Bronchial epithelial cell (primary cell): Measurements from ENCODE around the gene ALS2CL. TPM values are rescaled to one million over a fixed set of nuclear protein-coding genes. Genes with fewer than 3 reads are reported as not detected.
A peak's percentile ranks its signal among the peaks of the same experiment; 100 is the strongest.

Experiments
- DNase-seq: peaks from one replicate; pipeline ENCODE4 v3.0.0-alpha.2; 2010; ENCODE audit warnings: low read depth
- FAIRE-seq: peaks from 2 replicates; lab custom pipeline; 2011; peaks lifted over from hg19 to GRCh38; lab: Jason Lieb, UNC
- H3K27me3 ChIP-seq: 2 replicates; pipeline ENCODE4 v1.5.1; 2011; ENCODE audit warnings: low read length; ENCODE audit not compliant: control insufficient read depth, insufficient read depth
- H3K36me3 ChIP-seq: 2 replicates; pipeline ENCODE4 v1.5.1; 2011; ENCODE audit warnings: low read length; ENCODE audit not compliant: control insufficient read depth, insufficient read depth
- H3K4me3 ChIP-seq: 2 replicates; pipeline ENCODE4 v1.5.1; 2011; ENCODE audit warnings: mild to moderate bottlenecking, low read depth, low read length, control low read depth
- total RNA-seq: library from RNA; depleted of rRNA; stranded (reverse); fragments of >200 nt; gene quantifications from 2 replicates; pipeline ENCODE4 v1.2.1, GENCODE V29; 2014
- TF ChIP-seq, protein P1 (sequence below): IDR thresholded peaks from 2 replicates; pipeline ENCODE4 v1.5.1; 2011; ENCODE audit warnings: mild to moderate bottlenecking, moderate library complexity, low read length, control low read depth, inconsistent platforms; ENCODE audit not compliant: insufficient read depth, severe bottlenecking

The ALS2CL gene
- total RNA-seq, 1 donor from 2014 or later: 163 TPM

DNA sequence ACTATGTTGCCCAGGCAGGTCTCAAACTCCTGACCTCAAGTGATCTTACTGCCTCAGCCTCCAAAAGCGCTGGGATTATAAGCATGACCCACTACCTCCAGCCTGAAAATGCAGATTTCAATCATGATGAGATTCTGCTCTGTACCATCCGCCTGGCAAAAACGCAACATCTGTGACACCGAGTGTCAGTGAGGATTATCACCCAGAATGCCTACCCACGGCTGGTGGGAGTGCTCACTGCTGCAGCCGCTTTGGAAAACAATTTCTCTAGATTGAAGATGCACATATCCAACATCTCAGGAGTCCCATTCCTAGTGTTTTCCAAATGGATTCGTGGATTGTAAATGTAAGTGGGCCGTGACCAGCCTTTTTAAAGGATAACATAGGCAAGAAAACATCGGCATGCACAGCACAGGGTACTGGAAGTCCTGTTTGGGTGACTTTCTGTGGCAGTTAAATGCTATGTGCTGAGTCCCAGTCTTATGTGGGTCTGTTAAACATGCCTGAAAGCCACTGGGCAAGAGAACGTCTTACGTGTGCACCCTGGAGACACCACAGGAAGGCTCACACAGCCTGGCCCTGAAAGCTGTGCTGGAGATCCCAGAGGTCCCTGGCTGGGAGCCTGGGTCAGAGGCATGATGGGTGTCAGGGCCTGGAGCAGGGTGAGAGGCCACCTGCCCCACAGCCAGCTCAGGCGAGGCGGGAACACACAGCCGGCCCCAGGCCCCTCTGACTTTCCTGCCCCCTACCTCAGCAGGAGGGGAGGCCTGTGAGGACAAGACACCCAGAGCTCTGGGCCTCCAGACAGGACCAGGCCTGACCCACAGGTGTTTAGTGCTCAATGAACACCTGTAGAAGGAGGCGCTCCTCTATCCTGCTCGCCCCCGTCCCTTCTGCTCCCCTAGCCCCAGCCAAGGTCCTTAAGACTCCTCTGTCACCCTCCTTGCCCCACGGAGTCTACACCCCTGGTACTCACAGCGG is 23.3 kb upstream of the ALS2CL start:
- H3K27me3 ChIP-seq: no peaks in the 10 kb centered on the region
- DNase-seq: no peak
- TF ChIP-seq, protein P1, sequence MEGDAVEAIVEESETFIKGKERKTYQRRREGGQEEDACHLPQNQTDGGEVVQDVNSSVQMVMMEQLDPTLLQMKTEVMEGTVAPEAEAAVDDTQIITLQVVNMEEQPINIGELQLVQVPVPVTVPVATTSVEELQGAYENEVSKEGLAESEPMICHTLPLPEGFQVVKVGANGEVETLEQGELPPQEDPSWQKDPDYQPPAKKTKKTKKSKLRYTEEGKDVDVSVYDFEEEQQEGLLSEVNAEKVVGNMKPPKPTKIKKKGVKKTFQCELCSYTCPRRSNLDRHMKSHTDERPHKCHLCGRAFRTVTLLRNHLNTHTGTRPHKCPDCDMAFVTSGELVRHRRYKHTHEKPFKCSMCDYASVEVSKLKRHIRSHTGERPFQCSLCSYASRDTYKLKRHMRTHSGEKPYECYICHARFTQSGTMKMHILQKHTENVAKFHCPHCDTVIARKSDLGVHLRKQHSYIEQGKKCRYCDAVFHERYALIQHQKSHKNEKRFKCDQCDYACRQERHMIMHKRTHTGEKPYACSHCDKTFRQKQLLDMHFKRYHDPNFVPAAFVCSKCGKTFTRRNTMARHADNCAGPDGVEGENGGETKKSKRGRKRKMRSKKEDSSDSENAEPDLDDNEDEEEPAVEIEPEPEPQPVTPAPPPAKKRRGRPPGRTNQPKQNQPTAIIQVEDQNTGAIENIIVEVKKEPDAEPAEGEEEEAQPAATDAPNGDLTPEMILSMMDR: no peak
- H3K36me3 ChIP-seq: no peaks in the 10 kb centered on the region
- peak; percentile 94 for FAIRE-seq
- H3K4me3 ChIP-seq: no peak overlapping the region

DNA sequence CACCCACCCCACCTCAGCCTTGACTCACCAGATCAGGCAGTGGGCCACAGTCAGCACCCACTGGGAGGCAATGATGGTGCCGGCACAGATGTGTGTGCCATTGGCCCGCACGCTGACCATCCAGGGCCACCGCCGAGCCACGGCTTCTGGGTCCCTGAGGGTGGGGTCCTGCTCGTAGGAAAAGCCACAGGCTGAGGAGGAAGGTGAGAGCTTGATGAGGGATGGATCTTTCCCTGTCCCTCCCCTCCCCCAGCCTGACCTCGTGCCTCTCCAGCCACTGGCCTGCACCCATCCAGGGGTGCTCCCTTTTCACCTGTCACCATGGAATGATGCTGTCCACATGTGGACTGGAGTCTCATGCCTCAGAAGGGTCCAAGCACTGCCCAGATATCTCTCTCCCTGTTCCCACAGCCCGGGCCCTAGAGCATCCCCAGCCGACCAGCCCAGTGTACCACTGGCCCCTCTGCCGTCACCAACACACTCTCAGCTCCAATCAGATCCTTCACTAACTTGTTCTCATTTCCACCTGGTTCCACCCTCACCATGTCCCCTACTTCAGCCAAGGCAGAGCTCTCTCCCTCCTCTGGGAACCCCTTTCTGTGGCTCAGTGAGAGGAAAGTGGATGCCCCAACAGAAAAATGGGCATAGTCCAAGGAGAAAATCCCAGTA is 22.2 kb upstream of the ALS2CL start:
- no peaks in the 10 kb centered on the region for H3K36me3 ChIP-seq
- TF ChIP-seq, protein P1: no peak
- no peak for FAIRE-seq
- H3K27me3 ChIP-seq: no peaks in the 10 kb centered on the region
- DNase-seq: no peak
- H3K4me3 ChIP-seq: no peak overlapping the region

DNA sequence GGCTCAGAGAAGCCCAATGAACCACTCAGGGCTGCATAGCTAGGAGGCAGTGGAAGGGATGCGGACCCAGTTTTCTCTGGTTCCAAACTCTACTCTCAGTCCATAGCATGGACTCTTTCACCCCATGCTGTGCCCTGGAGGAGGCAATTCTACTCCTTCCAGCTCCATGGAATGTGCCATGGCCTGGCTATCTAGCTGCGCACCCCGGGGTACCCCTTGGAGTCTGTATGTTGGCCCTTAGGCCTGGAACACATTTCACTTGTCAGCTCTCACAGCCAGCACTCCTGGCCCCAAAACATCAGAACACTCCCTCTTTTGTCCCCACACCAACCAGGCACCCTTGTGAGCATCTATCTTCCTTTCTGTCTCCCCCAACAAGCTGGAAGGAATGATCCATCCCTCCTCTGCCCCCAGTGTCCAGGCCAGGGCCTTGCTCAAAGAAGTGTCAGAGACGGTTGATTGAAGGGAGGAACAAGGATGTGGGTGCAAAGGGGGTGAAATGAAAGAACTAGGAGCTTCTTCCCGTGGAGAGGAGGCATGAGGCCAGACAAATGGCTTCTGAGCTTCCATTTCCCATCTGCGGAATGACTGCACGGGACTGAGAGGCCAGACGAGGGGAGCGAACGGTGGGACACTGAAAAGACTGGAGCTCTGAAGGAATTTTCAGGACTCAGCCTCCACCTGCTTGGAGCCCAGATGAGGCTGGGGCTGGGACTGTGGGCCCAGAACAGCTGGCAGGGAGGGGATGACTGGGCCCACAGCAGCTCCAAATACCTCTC is 21.4 kb upstream of the ALS2CL start:
- no peaks in the 10 kb centered on the region for H3K27me3 ChIP-seq
- FAIRE-seq (no peak), DNase-seq (no peak)
- no peak overlapping the region for H3K4me3 ChIP-seq
- no peaks in the 10 kb centered on the region for H3K36me3 ChIP-seq
- TF ChIP-seq, protein P1: no peak

DNA sequence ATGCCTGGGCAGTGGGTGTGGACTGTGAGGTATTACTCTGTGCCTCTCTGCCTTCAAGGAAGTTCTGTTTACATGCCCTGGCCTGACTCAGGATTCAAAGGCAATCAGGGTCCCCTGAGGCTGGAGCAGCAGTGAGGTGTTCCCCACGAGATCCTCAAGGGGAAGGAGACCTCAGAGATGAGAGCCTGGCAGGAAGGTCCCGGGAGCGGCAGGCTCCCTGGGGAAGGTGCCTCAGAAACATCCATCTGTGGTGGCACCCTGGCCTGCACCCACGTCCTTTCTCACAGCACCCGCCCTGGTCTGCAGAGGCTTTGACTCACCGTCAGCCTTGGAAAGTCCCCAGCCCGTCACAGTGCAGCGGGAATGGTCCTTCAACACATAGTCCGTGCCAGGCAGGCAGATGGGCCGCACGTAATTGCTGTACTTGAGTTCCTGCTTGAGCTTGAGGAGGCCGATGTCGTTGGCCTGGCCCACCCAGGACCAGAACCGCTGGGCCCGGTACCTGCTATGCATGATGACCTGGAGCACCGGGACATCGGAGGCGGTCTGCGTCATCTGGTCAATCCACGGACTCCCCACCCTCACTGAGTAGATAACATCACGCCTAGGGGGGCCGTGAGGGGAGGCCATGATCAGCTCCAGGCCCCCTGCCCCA is 20.5 kb upstream of the ALS2CL start:
- FAIRE-seq (peak; percentile 7), DNase-seq (peak; percentile 88)
- H3K36me3 ChIP-seq: no peaks in the 10 kb centered on the region
- TF ChIP-seq, protein P1: no peak
- no peaks in the 10 kb centered on the region for H3K27me3 ChIP-seq
- H3K4me3 ChIP-seq: no peak overlapping the region

DNA sequence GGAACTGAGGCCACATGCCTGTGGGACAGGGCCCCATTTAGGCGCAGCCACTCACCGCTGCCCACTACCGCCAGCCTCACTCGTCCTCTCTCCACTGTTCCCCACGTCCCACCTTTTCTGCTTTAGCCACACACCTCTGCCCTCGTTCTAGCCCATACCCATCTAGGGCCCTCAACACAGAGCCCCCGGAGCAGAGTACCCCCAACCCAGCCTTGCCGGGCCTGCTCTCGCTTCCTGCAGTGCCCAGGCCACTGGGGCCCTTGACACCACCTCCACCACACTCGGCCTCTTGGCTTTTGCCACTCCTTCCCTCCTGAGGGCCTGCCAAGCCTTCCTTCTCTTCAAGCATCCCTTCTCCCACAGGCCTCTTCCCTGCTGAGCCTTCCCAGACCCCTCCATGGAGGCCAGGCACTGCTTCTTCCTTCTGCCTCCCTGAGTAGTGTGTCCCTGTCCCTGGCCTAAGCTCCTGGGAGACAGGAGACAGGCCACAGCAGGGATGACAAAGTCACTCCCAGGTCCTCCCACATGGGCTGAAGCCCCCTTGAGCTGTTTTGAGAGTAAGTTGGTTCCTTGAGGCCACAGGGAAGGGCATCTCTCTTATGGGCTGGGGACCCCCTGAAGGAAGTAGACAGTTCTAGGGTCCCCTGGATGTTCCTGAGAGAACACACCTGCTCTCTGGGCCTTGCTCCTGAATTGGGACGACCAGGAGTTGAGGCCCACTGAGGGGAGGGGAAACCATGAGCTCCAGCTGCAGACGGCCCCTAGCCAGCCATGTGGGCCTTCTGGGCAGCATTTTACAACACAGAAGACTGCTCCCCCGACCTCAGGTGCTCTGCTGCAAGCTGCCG is 19.8 kb upstream of the ALS2CL start:
- Histone ChIP-seq H3K27me3 (no peaks in the 10 kb centered on the region), H3K36me3 (no peaks in the 10 kb centered on the region), H3K4me3 (no peak overlapping the region)
- FAIRE-seq (no peak), DNase-seq (no peak)
- TF ChIP-seq, protein P1: no peak
